Endothelial cell of umbilical vein (primary cell): ENCODE results near the gene FAM120AOS. TPM values are rescaled to one million over a fixed set of nuclear protein-coding genes. Genes with fewer than 3 reads are reported as not detected.

Experiments used
- BruUV-seq: library from RNA; stranded (reverse); fragments of 400-500 nt; replicated peaks from 2 replicates; lab custom pipeline; 2021; lab: Mats Ljungman, UMichigan
- CTCF ChIA-PET: fragments of 300-600, 350-600 bp; sonication (Branson Sonifier 250); formaldehyde crosslinking; loops from one replicate; lab custom pipeline; 2021; ENCODE audit warnings: antibody characterized with exemption, inconsistent platforms; lab: Charles Lee
- POLR2A ChIA-PET: fragments of 300-600, 350-600 bp; sonication (Branson Sonifier 250); formaldehyde crosslinking; loops from one replicate; lab custom pipeline; 2021; ENCODE audit warnings: antibody characterized with exemption, inconsistent platforms; lab: Charles Lee
- DNase-seq: peaks from one replicate; pipeline ENCODE4 v3.0.0-alpha.2; 2011; ENCODE audit warnings: low read depth, low spot score
- FAIRE-seq: peaks from 2 replicates; lab custom pipeline; 2011; peaks lifted over from hg19 to GRCh38; lab: Jason Lieb, UNC
- H2AFZ ChIP-seq: 2 replicates; pipeline ENCODE4 v1.6.0; 2012; ENCODE audit warnings: low read depth, low read length, control low read depth, inconsistent platforms
- H3K27ac ChIP-seq: 2 replicates; pipeline ENCODE4 v1.5.1; 2011; ENCODE audit warnings: low read depth, mild to moderate bottlenecking, control low read depth, low read length, moderate library complexity; ENCODE audit not compliant: insufficient read depth
- H3K27me3 ChIP-seq, 2 experiments: 2 replicates each; pipeline versions ENCODE4 v1.6.0 to v1.6.1; 2011; ENCODE audit warnings: low read length in 2 of 2, mixed read lengths in 1 of 2; ENCODE audit not compliant: control insufficient read depth in 2 of 2, insufficient read depth in 2 of 2
- H3K36me3 ChIP-seq, 2 experiments: 2 replicates in 1 of 2; 3 replicates in 1 of 2; pipeline ENCODE4 v1.5.1; 2011; ENCODE audit warnings: low read length in 2 of 2, mild to moderate bottlenecking in 1 of 2, moderate library complexity in 1 of 2; ENCODE audit not compliant: control insufficient read depth in 2 of 2, insufficient read depth in 2 of 2; ENCODE audit errors: extremely low read depth in 1 of 2
- H3K4me1 ChIP-seq: 3 replicates; pipeline ENCODE4 v1.5.1; 2011; ENCODE audit warnings: mild to moderate bottlenecking, low read length; ENCODE audit not compliant: control insufficient read depth, insufficient read depth; ENCODE audit errors: extremely low read depth
- H3K4me2 ChIP-seq: 2 replicates; pipeline ENCODE4 v1.6.1; 2011; ENCODE audit warnings: low read length, control low read depth, mixed read lengths; ENCODE audit not compliant: insufficient read depth
- H3K4me3 ChIP-seq, 3 experiments: fragments of 200-600 bp in 1 of 3; sonication (generic), shearing (Covaris generic) in 1 of 3; replicated peaks in 1 of 3; 2 replicates each; pipeline ENCODE4 v1.5.1; 2011 to 2016; ENCODE audit warnings: control low read depth in 3 of 3, low read length in 3 of 3, mild to moderate bottlenecking in 2 of 3, inconsistent platforms in 1 of 3, low read depth in 1 of 3, moderate library complexity in 1 of 3; ENCODE audit not compliant: insufficient read depth in 1 of 3
- H3K79me2 ChIP-seq: 2 replicates; pipeline ENCODE4 v1.6.0; 2012; ENCODE audit warnings: low read length, inconsistent platforms; ENCODE audit not compliant: control insufficient read depth, insufficient read depth
- H3K9ac ChIP-seq: replicated peaks from 2 replicates; pipeline ENCODE3; 2011; ENCODE audit warnings: low read length, control low read depth; ENCODE audit not compliant: insufficient read depth; ENCODE audit errors: extremely low read depth
- H3K9me1 ChIP-seq: replicated peaks from 3 replicates; pipeline ENCODE4 v1.6.0; 2011; ENCODE audit warnings: mild to moderate bottlenecking, low read length; ENCODE audit not compliant: control insufficient read depth, insufficient read depth; ENCODE audit errors: extremely low read depth
- H3K9me3 ChIP-seq: replicated peaks from 2 replicates; pipeline ENCODE4 v1.5.1; 2012; ENCODE audit warnings: low read length, inconsistent platforms; ENCODE audit not compliant: control insufficient read depth, insufficient read depth
- H4K20me1 ChIP-seq: replicated peaks from 2 replicates; pipeline ENCODE3; 2011; ENCODE audit warnings: mild to moderate bottlenecking, low read length; ENCODE audit not compliant: control insufficient read depth, insufficient read depth; ENCODE audit errors: extremely low read depth
- EZH2 ChIP-seq: IDR thresholded peaks from 2 replicates; pipeline ENCODE4 v1.6.1; 2012; ENCODE audit warnings: borderline replicate concordance, low read depth, mild to moderate bottlenecking, moderate library complexity, low read length, inconsistent platforms; ENCODE audit not compliant: severe bottlenecking
- FOS ChIP-seq: IDR thresholded peaks from 2 replicates; pipeline ENCODE4 v1.6.1; 2011; ENCODE audit warnings: mild to moderate bottlenecking, low read length, moderate library complexity, borderline replicate concordance; ENCODE audit not compliant: insufficient read depth
- GATA2 ChIP-seq: IDR thresholded peaks from 2 replicates; pipeline ENCODE4 v1.7.0; 2011; ENCODE audit warnings: low read depth, mild to moderate bottlenecking, moderate library complexity, mixed read lengths, low read length; ENCODE audit not compliant: insufficient read length, insufficient read depth
- JUN ChIP-seq: IDR thresholded peaks from 2 replicates; pipeline ENCODE4 v1.6.1; 2011; ENCODE audit warnings: borderline replicate concordance, low read depth; ENCODE audit not compliant: insufficient read length, insufficient read depth
- MYC ChIP-seq: IDR thresholded peaks from one replicate; pipeline ENCODE4 v1.6.1; 2011; ENCODE audit warnings: mild to moderate bottlenecking, low read depth, low read length
- POLR2A ChIP-seq: IDR thresholded peaks from 2 replicates; pipeline ENCODE4 v1.6.1; 2012; ENCODE audit warnings: low read depth, mild to moderate bottlenecking, control low read depth, low read length
- POLR2AphosphoS5 ChIP-seq: IDR thresholded peaks from 2 replicates; pipeline ENCODE4 v1.6.1; 2012; ENCODE audit warnings: low read depth, mild to moderate bottlenecking, control low read depth, low read length, moderate library complexity; ENCODE audit not compliant: insufficient read depth
- dilution Hi-C: fragments of 300-500 bp; cut with MboI; formaldehyde crosslinking; loops from one replicate; pipeline ENCODE4 v1.15.0; 2019; ENCODE audit warnings: low sequenced_read_pairs; ENCODE audit not compliant: extremely low pct_ligation_motif_present
- intact Hi-C: fragments of 100-400 bp; cut with micrococcal nuclease; formaldehyde crosslinking; loops from one replicate; pipeline ENCODE4 v1.10.0; 2022
- polyA plus RNA-seq, 4 experiments: library from polyadenylated mRNA; depleted of rRNA in 3 of 4; stranded (reverse) in 3 of 4; unstranded in 1 of 4; fragments of >200 nt; gene quantifications; 2 replicates each; pipeline versions ENCODE4 v1.2.1 to v1.2.3, GENCODE V29; 2011 to 2012; ENCODE audit warnings: missing spikeins in 1 of 4
- total RNA-seq: library from RNA; stranded (reverse); gene quantifications from 2 replicates; pipeline ENCODE4 v1.2.3, GENCODE V29; 2021
- TF ChIP-seq, protein P1 (sequence below), 2 donors: IDR thresholded peaks; 1 replicate in 1 of 2; 2 replicates in 1 of 2; pipeline ENCODE4 v1.5.1; 2011; ENCODE audit warnings: low read length in 2 of 2, mild to moderate bottlenecking in 2 of 2, moderate library complexity in 2 of 2, control low read depth in 1 of 2, inconsistent platforms in 1 of 2, low read depth in 1 of 2; ENCODE audit not compliant: insufficient read depth in 1 of 2; ENCODE audit errors: extremely low read depth in 1 of 2
- TF ChIP-seq, protein P2 (sequence below): IDR thresholded peaks from 2 replicates; pipeline ENCODE4 v1.6.1; 2011; ENCODE audit not compliant: insufficient read depth, insufficient read length

The FAM120AOS gene
- total and polyA plus RNA-seq, 2 donors (not counting 3 experiments of a cell fraction or from before 2014, with no cell fraction given): 25.9 to 32.4 TPM

DNA sequence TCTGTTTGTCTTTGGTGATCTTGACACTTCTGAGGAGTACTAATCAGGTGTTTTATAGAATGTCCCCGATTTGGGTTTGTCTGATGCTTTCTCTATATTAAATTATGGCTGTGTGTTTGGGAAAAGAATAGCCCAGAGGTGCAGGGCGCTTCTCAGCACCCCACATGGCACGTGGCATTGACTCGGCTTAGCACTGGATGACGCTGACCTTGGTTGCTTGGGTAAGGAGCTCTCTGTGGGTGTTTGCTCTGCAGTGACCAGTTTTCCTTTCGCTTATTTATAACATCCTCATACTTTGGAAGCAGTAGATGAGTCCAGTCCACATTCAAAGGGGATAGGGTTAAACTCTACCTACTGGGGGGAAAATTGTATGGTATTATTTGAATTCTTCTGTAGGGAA is 12.5 kb upstream of the FAM120AOS start:
- no TSS peak for BruUV-seq
- Histone ChIP-seq H3K27me3 (no peaks in the 10 kb centered on the region), H3K9me1 (no peaks in the 10 kb centered on the region), H3K27ac (no peak overlapping the region), H3K4me3 (no peak overlapping the region), H3K4me2 (no peak overlapping the region), H4K20me1 (peaks cover 13% of the 10 kb centered on the region), H3K36me3 (no peaks in the 10 kb centered on the region), H2AFZ (no peak overlapping the region), H3K9ac (no peak overlapping the region), H3K9me3 (no peaks in the 10 kb centered on the region), H3K4me1 (peaks cover 35% of the 10 kb centered on the region), H3K79me2 (peaks cover 99% of the 10 kb centered on the region)
- FAIRE-seq (no peak), DNase-seq (no peak)
- TF ChIP-seq MYC (no peak), POLR2A (no peak), FOS (no peak), POLR2AphosphoS5 (no peak), GATA2 (no peak), EZH2 (no peak), JUN (no peak)
- TF ChIP-seq, protein P1, sequence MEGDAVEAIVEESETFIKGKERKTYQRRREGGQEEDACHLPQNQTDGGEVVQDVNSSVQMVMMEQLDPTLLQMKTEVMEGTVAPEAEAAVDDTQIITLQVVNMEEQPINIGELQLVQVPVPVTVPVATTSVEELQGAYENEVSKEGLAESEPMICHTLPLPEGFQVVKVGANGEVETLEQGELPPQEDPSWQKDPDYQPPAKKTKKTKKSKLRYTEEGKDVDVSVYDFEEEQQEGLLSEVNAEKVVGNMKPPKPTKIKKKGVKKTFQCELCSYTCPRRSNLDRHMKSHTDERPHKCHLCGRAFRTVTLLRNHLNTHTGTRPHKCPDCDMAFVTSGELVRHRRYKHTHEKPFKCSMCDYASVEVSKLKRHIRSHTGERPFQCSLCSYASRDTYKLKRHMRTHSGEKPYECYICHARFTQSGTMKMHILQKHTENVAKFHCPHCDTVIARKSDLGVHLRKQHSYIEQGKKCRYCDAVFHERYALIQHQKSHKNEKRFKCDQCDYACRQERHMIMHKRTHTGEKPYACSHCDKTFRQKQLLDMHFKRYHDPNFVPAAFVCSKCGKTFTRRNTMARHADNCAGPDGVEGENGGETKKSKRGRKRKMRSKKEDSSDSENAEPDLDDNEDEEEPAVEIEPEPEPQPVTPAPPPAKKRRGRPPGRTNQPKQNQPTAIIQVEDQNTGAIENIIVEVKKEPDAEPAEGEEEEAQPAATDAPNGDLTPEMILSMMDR (IDR thresholded peaks at IDR 0.05; ENCODE audit: extremely low read depth in 1 of 2, insufficient read depth in 1 of 2, low read depth in 1 of 2, low read length in 2 of 2): no peak
- TF ChIP-seq, protein P2, sequence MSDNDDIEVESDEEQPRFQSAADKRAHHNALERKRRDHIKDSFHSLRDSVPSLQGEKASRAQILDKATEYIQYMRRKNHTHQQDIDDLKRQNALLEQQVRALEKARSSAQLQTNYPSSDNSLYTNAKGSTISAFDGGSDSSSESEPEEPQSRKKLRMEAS: no peak
- intact Hi-C loops (no loop called here), dilution Hi-C loops (no loop called here)
- POLR2A ChIA-PET: no interaction called here
- CTCF ChIA-PET: interaction anchor here (1.1 to 3.5 kb wide), 5 partner anchors 9 to 100 kb away, joined by 3 to 18 read pairs (median 8); partner anchors contain the start of gene FAM120AOS
